Effector memory CD4-positive, alpha-beta T cell (primary cell): ENCODE results near the gene APOL2.
"Not testable (repeated sequence)": the region's sequence is repeated elsewhere in the genome, so short reads cannot be mapped to it uniquely, and the experiment has no call there.

Experiments used
- DNase-seq, 3 donors: peaks; one replicate each; pipeline ENCODE4 v3.0.0-alpha.2; 2020
- H3K27ac ChIP-seq: 2 replicates; pipeline ENCODE4 v1.7.0; 2013; ENCODE audit warnings: mild to moderate bottlenecking, low read length, moderate library complexity; ENCODE audit not compliant: insufficient read depth, poor library complexity, severe bottlenecking
- H3K27me3 ChIP-seq: replicated peaks from 2 replicates; pipeline ENCODE4 v1.7.0; 2013; ENCODE audit warnings: mild to moderate bottlenecking, low read length; ENCODE audit not compliant: insufficient read depth, control insufficient read depth, poor library complexity, severe bottlenecking
- H3K36me3 ChIP-seq: 2 replicates; pipeline ENCODE4 v1.7.0; 2013; ENCODE audit warnings: mild to moderate bottlenecking, low read length, moderate library complexity; ENCODE audit not compliant: control insufficient read depth, insufficient read depth
- H3K4me1 ChIP-seq: 2 replicates; pipeline ENCODE4 v1.7.0; 2013; ENCODE audit warnings: low read length, mild to moderate bottlenecking; ENCODE audit not compliant: control insufficient read depth, insufficient read depth, poor library complexity, severe bottlenecking
- H3K4me3 ChIP-seq: 2 replicates; pipeline ENCODE4 v1.7.0; 2013; ENCODE audit warnings: low read length, low read depth, mild to moderate bottlenecking; ENCODE audit not compliant: insufficient read depth, poor library complexity, severe bottlenecking
- H3K9me3 ChIP-seq: 2 replicates; pipeline ENCODE4 v1.7.0; 2013; ENCODE audit warnings: mild to moderate bottlenecking, low read length, moderate library complexity; ENCODE audit not compliant: control insufficient read depth

APOL2 gene

DNA sequence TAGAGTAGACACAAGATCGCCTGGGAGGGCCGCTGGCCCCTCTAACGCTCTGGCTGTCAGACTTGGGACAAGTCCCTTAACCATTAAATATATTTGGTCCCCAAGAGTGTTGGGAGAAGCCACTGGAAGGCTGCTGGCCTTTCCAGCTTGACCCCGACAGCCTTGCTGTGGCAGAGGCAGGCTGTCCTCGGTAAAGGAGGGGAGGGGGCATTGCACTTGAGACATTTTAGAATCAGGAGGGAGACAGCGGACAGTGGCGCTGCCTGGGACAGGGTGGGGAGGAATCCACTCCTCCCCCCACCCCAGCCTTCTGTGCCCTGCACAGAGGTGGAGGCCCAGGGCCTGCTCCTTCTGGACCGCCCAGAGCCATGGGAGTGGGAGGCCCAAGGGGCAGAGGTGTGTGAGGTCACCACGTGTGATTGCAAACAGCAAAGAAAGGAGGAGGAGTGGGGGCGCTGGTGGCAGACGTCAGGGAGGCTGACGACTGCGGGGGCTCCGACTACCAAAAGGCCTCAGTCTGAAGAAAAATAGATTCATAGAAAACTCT is 42.5 kb upstream of the APOL2 start:
- H3K36me3 ChIP-seq: peaks cover 59% of the 10 kb centered on the region
- H3K9me3 ChIP-seq: no peaks in the 10 kb centered on the region
- no peak overlapping the region for H3K27ac ChIP-seq
- peaks cover 12% of the 10 kb centered on the region for H3K4me1 ChIP-seq
- no peak overlapping the region for H3K4me3 ChIP-seq
- H3K27me3 ChIP-seq: no peaks in the 10 kb centered on the region
- DNase-seq: no peak

DNA sequence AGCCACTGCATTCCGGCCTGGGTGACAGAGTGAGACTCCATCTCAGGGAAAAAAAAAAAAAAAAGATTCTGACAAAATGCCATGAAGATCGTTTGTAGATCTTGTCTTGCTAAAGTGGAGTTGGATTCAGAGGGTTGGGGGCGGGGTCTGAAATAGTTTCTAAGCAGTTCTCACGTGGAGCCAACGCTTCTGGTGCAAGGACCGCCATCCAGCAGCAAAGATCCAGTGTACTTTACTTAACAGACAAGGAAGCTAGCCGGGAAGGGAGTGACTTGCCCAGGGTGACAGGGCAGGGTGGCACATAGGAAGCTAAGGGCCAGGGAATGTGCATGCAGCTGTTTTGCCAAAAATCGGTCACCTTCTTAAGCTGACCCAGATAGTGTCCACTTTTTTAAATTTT is 41.1 kb upstream of the APOL2 start:
- no peak for DNase-seq
- Histone ChIP-seq H3K4me3 (no peak overlapping the region), H3K27ac (no peak overlapping the region), H3K36me3 (peaks cover 45% of the 10 kb centered on the region), H3K27me3 (no peaks in the 10 kb centered on the region), H3K9me3 (no peaks in the 10 kb centered on the region), H3K4me1 (peaks cover 9% of the 10 kb centered on the region)

DNA sequence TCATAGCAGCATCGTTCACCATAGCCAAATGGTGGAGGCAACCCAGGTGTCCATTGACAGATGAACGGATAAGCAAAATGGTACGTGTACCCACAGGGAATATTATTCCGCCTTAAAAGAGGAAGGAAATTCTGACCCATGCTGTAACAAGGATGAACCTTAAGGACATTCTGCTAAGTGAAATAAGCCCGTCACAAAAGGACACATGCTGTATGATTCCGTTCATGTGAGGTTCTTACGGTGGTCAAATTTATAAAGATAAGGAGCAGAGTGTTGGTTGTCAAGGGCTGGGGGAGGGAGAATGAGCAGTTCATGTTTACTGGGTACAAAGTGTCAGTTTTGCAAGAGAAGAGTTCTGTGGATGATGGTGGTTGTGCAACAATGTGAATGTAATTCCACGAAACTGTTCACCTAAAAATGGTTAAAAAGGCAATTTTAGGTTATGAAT is 39.9 kb upstream of the APOL2 start:
- DNase-seq: no peak
- Histone ChIP-seq H3K27ac (no peak overlapping the region), H3K27me3 (no peaks in the 10 kb centered on the region), H3K4me1 (peaks cover 9% of the 10 kb centered on the region), H3K4me3 (no peak overlapping the region), H3K36me3 (peaks cover 33% of the 10 kb centered on the region), H3K9me3 (no peaks in the 10 kb centered on the region)

DNA sequence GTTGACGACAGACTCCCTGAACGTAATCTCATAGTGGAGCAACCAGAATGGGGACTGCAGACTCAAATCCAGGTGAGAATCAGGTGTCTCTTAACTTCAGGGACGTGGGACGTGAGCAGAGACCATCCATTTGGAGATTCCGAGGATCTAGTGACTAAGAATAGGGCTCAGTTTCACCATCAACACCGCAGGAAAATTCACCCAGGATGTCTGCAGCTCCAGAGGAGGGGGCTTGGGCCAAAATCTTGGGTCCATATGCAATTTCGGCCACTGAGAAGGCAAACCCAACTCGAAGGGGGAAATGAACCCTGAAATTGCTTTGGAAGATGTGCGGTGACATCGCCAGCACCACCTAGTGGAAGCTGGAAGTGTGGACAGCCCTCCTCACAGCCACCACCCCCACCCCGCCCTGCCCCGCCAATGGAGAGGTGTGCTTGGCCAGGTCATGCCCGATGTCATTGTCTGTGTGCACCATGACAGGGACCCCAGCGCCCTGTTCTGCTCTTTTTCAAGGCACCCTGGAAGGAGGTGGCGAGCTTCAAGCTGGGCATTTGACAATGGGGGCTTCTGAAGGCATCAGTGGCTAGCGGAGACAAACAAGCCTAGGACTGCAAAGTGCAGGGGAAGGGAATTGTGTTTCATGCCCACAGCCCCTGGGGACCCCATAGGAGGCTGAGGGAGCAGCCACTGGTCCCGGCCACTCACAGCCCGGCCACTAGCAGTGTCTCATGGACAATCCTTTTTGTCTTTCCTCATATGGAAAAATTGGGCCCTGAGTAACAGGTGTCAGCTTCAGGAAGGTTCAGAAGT is 38.4 kb upstream of the APOL2 start:
- peak; percentile 36 to 47 (median 44) for DNase-seq
- H3K9me3 ChIP-seq: no peaks in the 10 kb centered on the region
- peaks cover 9% of the 10 kb centered on the region for H3K4me1 ChIP-seq
- no peak overlapping the region for H3K4me3 ChIP-seq
- H3K27ac ChIP-seq: peak overlapping the region; percentile 25
- no peaks in the 10 kb centered on the region for H3K27me3 ChIP-seq
- peaks cover 18% of the 10 kb centered on the region for H3K36me3 ChIP-seq

DNA sequence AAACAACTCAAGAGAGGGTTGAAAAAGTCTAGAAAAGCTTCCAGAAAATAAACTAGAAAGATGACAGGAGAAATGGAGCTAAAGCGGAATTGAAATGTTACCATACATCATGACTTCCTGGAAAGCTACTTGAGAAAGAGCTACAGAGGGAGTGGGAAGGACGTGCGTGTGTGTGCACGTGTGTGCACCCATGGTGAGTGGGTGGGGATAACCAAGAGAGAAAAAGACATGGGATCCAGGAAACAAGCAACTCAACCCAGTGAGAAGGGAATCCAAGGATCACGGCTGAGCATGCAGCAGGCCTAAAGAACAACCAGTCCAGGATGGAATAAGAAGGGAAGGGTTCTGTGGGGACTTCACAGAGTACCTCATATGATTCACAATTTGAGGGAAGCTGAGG is 35.2 kb upstream of the APOL2 start:
- no peaks in the 10 kb centered on the region for H3K27me3 ChIP-seq
- H3K36me3 ChIP-seq: no peaks in the 10 kb centered on the region
- H3K4me3 ChIP-seq: no peak overlapping the region
- H3K9me3 ChIP-seq: no peaks in the 10 kb centered on the region
- no peak for DNase-seq
- H3K27ac ChIP-seq: no peak overlapping the region
- peaks cover 9% of the 10 kb centered on the region for H3K4me1 ChIP-seq

DNA sequence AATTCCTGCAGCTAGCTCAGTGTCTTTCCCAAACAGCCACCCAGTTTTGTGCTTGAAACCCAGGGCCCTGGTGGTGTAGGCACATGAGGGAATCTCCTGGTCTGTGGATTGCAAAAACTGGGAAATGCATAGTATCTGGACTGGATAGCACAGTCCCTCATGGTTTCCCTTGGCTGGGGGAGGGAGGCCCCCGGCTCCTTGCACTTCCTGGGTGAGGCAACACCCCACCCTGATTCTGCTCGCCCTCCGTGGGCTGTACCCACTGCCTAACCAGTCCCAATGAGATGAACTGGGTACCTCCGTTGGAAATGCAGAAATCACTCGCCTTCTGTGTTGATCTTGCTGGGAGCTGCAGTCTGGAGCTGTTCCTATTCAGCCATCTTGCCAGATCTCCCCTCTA is 32.6 kb upstream of the APOL2 start:
- DNase-seq, H3K27me3 ChIP-seq, H3K27ac ChIP-seq, H3K36me3 ChIP-seq, H3K4me3 ChIP-seq, H3K4me1 ChIP-seq, H3K9me3 ChIP-seq: not testable (repeated sequence)

DNA sequence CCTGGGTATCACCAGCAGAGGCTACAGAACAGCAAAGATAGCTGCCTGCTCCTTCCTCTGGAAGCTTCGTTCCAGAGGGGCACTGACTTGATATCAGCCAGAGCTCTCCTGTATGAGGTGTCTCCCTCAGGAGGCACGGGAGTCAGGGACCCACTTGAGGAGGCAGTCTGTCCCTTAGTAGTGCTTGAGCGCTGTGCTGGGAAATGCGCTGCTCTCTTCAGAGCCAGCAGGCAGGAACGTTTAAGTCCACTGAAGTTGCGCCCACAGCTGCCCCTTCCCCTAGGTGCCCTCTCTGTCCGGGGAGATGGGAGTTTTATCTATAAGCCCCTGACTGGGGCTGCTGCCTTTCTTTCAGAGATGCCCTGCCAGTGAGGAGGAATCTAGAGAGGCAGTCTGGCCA is 31.9 kb upstream of the APOL2 start:
- H3K4me1 ChIP-seq, H3K27ac ChIP-seq, H3K4me3 ChIP-seq, H3K27me3 ChIP-seq, H3K9me3 ChIP-seq, DNase-seq, H3K36me3 ChIP-seq: not testable (repeated sequence)

DNA sequence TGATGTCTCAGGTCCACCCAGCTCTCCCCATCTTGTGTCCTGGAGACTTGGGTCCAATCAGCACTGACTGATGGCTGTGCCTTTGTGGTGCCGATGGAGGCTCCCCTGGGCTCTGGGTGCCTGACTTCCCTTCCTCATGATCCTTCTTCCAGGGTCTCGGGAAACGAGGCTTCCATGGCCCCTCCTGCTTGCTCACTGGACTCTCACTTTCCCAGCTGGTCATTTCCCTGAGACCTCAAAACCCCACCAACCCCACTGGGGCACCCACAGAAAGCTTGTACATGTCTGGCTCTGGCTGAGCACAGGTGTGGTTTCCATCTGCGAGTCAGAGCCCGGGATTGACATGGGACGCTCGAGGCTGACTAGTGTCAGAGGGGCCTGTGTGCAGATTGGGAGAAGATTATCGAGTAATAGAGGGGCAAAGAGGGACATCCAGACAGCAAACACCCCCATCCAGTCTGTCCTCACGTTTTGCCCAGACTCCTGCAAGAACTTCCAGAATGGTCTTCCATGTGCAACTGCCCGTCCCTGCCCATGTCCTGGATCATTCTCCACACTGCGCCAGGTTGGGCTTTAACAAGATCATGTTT is 28.7 kb upstream of the APOL2 start:
- no peaks in the 10 kb centered on the region for H3K27me3 ChIP-seq
- no peaks in the 10 kb centered on the region for H3K9me3 ChIP-seq
- H3K36me3 ChIP-seq: peaks cover 9% of the 10 kb centered on the region
- DNase-seq: no peak
- H3K4me3 ChIP-seq: no peak overlapping the region
- H3K4me1 ChIP-seq: no peaks in the 10 kb centered on the region
- no peak overlapping the region for H3K27ac ChIP-seq

DNA sequence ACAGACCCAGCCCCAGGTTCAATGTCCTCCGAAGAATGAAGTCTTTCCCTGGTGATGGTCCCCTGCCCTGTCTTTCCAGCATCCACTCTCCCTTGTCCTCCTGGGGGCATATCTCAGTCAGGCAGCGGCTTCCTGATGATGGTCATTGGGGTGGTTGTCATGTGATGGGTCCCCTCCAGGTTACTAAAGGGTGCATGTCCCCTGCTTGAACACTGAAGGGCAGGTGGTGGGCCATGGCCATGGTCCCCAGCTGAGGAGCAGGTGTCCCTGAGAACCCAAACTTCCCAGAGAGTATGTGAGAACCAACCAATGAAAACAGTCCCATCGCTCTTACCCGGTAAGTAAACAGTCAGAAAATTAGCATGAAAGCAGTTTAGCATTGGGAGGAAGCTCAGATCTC is 27.7 kb upstream of the APOL2 start:
- DNase-seq: no peak
- Histone ChIP-seq H3K4me3 (no peak overlapping the region), H3K36me3 (peaks cover 17% of the 10 kb centered on the region), H3K9me3 (no peaks in the 10 kb centered on the region), H3K4me1 (no peaks in the 10 kb centered on the region), H3K27me3 (no peaks in the 10 kb centered on the region), H3K27ac (no peak overlapping the region)

DNA sequence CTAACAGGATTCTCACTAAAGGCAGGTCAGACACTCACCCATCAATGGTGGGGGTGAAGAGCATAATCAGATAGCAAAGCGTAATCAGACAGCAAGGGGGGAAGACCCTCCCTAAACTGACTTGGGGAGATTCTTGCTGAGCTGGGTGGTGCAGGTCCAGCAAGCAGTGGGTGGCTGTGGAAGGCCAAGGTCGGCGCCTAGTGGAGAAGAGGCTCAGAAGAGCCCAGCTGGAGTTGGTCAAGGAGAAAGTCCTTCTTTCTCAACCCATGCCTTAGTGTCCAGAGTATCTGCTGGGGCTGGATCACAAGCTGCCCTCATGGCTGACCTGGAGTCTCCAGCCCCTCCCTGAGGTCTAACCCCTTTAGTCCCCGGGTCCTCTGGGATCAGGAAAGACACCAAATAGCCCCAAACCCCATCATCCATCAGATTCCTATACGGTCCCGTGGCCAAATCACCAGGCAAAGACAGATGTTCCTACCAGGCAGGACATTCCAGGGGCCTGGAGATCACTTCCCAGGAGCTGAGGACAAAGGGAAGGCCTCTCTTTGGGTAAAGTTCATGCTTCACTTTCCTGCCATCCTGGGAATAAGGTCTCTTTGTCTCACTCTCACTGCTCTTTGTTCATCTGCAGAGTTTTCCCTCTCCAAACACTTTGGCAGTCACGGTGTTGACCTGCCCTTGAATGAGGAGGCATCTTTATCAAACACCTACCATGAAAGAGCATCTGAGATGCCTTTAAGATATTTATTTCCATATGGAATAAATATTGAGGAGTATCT is 24.7 kb upstream of the APOL2 start:
- not testable (repeated sequence) for H3K27me3 ChIP-seq

More for the DNA sequence above, 24.7 kb upstream of the APOL2 start:
- not testable (repeated sequence) for H3K4me3 ChIP-seq, H3K27ac ChIP-seq, H3K4me1 ChIP-seq, H3K9me3 ChIP-seq, DNase-seq
- H3K36me3 ChIP-seq: peaks cover 31% of the 10 kb centered on the region
